Keratinocyte (primary cell): Measurements from ENCODE around the gene BANF2. TPM values are rescaled to one million over a fixed set of nuclear protein-coding genes. Genes with fewer than 3 reads are reported as not detected.

Source experiments
- DNase-seq: peaks from one replicate; pipeline ENCODE4 v3.0.0-alpha.2; 2011; ENCODE audit warnings: low read depth, missing footprints, low spot score
- FAIRE-seq: peaks from 2 replicates; lab custom pipeline; 2011; peaks lifted over from hg19 to GRCh38; lab: Jason Lieb, UNC
- H2AFZ ChIP-seq: 2 replicates; pipeline ENCODE4 v1.6.0; 2012; ENCODE audit warnings: low read length, control low read depth, inconsistent platforms; ENCODE audit not compliant: control insufficient read depth
- H3K27ac ChIP-seq: 2 replicates; pipeline ENCODE4 v1.5.1; 2011; ENCODE audit warnings: low read length; ENCODE audit not compliant: control insufficient read depth, insufficient read depth
- H3K27me3 ChIP-seq: 3 replicates; pipeline ENCODE4 v1.6.0; 2011; ENCODE audit warnings: low read length; ENCODE audit not compliant: control insufficient read depth, insufficient read depth; ENCODE audit errors: extremely low read depth
- H3K36me3 ChIP-seq, 2 experiments: 2 replicates in 1 of 2; 3 replicates in 1 of 2; pipeline ENCODE4 v1.5.1; 2011; ENCODE audit warnings: low read length in 2 of 2, mild to moderate bottlenecking in 1 of 2; ENCODE audit not compliant: control insufficient read depth in 2 of 2, insufficient read depth in 2 of 2; ENCODE audit errors: extremely low read depth in 1 of 2
- H3K4me1 ChIP-seq: 3 replicates; pipeline ENCODE4 v1.5.1; 2011; ENCODE audit warnings: low read length; ENCODE audit not compliant: control insufficient read depth, insufficient read depth; ENCODE audit errors: extremely low read depth
- H3K4me2 ChIP-seq: 3 replicates; pipeline ENCODE4 v1.6.0; 2011; ENCODE audit warnings: low read depth, low read length; ENCODE audit not compliant: control insufficient read depth, insufficient read depth; ENCODE audit errors: extremely low read depth
- H3K4me3 ChIP-seq, 3 experiments: fragments of 200-600 bp in 1 of 3; sonication (generic) in 1 of 3; 2 replicates in 2 of 3; 3 replicates in 1 of 3; pipeline ENCODE4 v1.5.1; 2011 to 2016; ENCODE audit warnings: low read length in 3 of 3, mild to moderate bottlenecking in 3 of 3, control low read depth in 2 of 3, inconsistent platforms in 1 of 3, low read depth in 1 of 3, mixed read lengths in 1 of 3, mixed run types in 1 of 3, moderate library complexity in 1 of 3; ENCODE audit not compliant: control insufficient read depth in 2 of 3, insufficient read depth in 2 of 3; ENCODE audit errors: extremely low read depth in 1 of 3
- H3K79me2 ChIP-seq: 2 replicates; pipeline ENCODE4 v1.6.0; 2012; ENCODE audit warnings: low read length; ENCODE audit not compliant: control insufficient read depth, insufficient read depth
- H3K9ac ChIP-seq: 3 replicates; pipeline ENCODE4 v1.6.0; 2011; ENCODE audit warnings: low read length; ENCODE audit not compliant: control insufficient read depth, insufficient read depth; ENCODE audit errors: extremely low read depth
- H3K9me1 ChIP-seq: 3 replicates; pipeline ENCODE4 v1.6.0; 2011; ENCODE audit warnings: low read length; ENCODE audit not compliant: control insufficient read depth, insufficient read depth; ENCODE audit errors: extremely low read depth
- H3K9me3 ChIP-seq: 2 replicates; pipeline ENCODE4 v1.5.1; 2012; ENCODE audit warnings: low read depth, low read length; ENCODE audit not compliant: control insufficient read depth
- H4K20me1 ChIP-seq: 3 replicates; pipeline ENCODE4 v1.6.0; 2011; ENCODE audit warnings: low read length; ENCODE audit not compliant: control insufficient read depth, insufficient read depth; ENCODE audit errors: extremely low read depth
- CTCF ChIP-seq, 3 experiments: IDR thresholded peaks in 1 of 3; conservative IDR thresholded peaks in 1 of 3; optimal IDR thresholded peaks in 1 of 3; 2 replicates in 2 of 3; 3 replicates in 1 of 3; pipeline versions ENCODE3 to v1.5.1; 2011; ENCODE audit warnings: low read length in 3 of 3, mild to moderate bottlenecking in 3 of 3, moderate library complexity in 2 of 3, control low read depth in 1 of 3, inconsistent platforms in 1 of 3; ENCODE audit not compliant: insufficient read depth in 2 of 3; ENCODE audit errors: extremely low read depth in 1 of 3
- EZH2 ChIP-seq: IDR thresholded peaks from one replicate; pipeline ENCODE4 v1.6.1; 2012; ENCODE audit warnings: inconsistent platforms, mild to moderate bottlenecking, low read length, moderate library complexity
- dilution Hi-C: fragments of 300-500 bp; cut with MboI; formaldehyde crosslinking; loops from one replicate; pipeline ENCODE4 v1.7.0; 2020; ENCODE audit warnings: low sequenced_read_pairs; ENCODE audit not compliant: extremely low pct_ligation_motif_present
- polyA plus RNA-seq, 5 experiments: library from polyadenylated mRNA; depleted of rRNA in 3 of 5; stranded (reverse) in 3 of 5; stranded (forward) in 1 of 5; unstranded in 1 of 5; fragments of >200 nt; gene quantifications; 1 replicate in 1 of 5; 2 replicates in 3 of 5; 3 replicates in 1 of 5; pipeline versions ENCODE4 v1.2.1 to v1.2.3, GENCODE V29; 2011 to 2012; ENCODE audit warnings: missing spikeins in 2 of 5, low read depth in 1 of 5, low replicate concordance in 1 of 5

The BANF2 gene
- polyA plus RNA-seq, 1 donor (not counting 4 experiments of a cell fraction or from before 2014, with no cell fraction given) = not detected

- TF ChIP-seq CTCF (optimal IDR thresholded peaks at IDR 0.05 in 1 of 3, IDR thresholded peaks at IDR 0.05 in 1 of 3, conservative IDR thresholded peaks at IDR 0.05 in 1 of 3; ENCODE audit: extremely low read depth in 1 of 3, insufficient read depth in 2 of 3, low read length in 3 of 3) (no peak), EZH2 (no peak)
- H3K9me1 ChIP-seq = no peaks in the 10 kb centered on the region
- dilution Hi-C loops = no loop called here
- no peaks in the 10 kb centered on the region for H3K9me3 ChIP-seq
- H3K4me1 ChIP-seq = no peaks in the 10 kb centered on the region
- no peak overlapping the region for H3K9ac ChIP-seq
- H4K20me1 ChIP-seq = peaks cover 5% of the 10 kb centered on the region
- H3K4me2 ChIP-seq = no peak overlapping the region
- peaks cover 83% of the 10 kb centered on the region for H3K79me2 ChIP-seq
- DNase-seq (no peak), FAIRE-seq (no peak)
- no peaks in the 10 kb centered on the region for H3K27me3 ChIP-seq
- peaks cover 3 to 13% of the 10 kb centered on the region in 2 experiments for H3K36me3 ChIP-seq
- no peak overlapping the region for H3K27ac ChIP-seq
- no peak overlapping the region for H2AFZ ChIP-seq
- H3K4me3 ChIP-seq = no peak overlapping the region
Measured at GRCh38 chr20:17665756-17666155, 34.0 kb upstream of the BANF2 start.

- Histone ChIP-seq H2AFZ (no peak overlapping the region), H3K27ac (no peak overlapping the region), H3K4me1 (no peaks in the 10 kb centered on the region), H4K20me1 (peaks cover 5% of the 10 kb centered on the region), H3K36me3 (peaks cover 6 to 13% of the 10 kb centered on the region in 2 experiments), H3K4me2 (no peak overlapping the region), H3K9ac (no peak overlapping the region), H3K79me2 (peaks cover 82% of the 10 kb centered on the region), H3K27me3 (no peaks in the 10 kb centered on the region), H3K9me3 (no peaks in the 10 kb centered on the region), H3K9me1 (no peaks in the 10 kb centered on the region), H3K4me3 (no peak overlapping the region)
- TF ChIP-seq EZH2 (no peak), CTCF (optimal IDR thresholded peaks at IDR 0.05 in 1 of 3, IDR thresholded peaks at IDR 0.05 in 1 of 3, conservative IDR thresholded peaks at IDR 0.05 in 1 of 3; ENCODE audit: extremely low read depth in 1 of 3, insufficient read depth in 2 of 3, low read length in 3 of 3) (no peak)
- DNase-seq (no peak), FAIRE-seq (no peak)
- dilution Hi-C loops = no loop called here
Measured at GRCh38 chr20:17666481-17666880, 33.3 kb upstream of the BANF2 start.
